Hematopoietic multipotent progenitor cell treated with erythropoietin and hydrocortisone succinate and interleukin-3 and kit ligand, for 17 days (in vitro differentiated cells): ENCODE results near the gene TCERG1L.
"Not testable (repeated sequence)": the region's sequence is repeated elsewhere in the genome, so short reads cannot be mapped to it uniquely, and the experiment has no call there.

Experiments used
- DNase-seq: peaks from one replicate; pipeline ENCODE4 v3.0.0-alpha.2; 2015; ENCODE audit warnings: low spot score

TCERG1L gene

DNA sequence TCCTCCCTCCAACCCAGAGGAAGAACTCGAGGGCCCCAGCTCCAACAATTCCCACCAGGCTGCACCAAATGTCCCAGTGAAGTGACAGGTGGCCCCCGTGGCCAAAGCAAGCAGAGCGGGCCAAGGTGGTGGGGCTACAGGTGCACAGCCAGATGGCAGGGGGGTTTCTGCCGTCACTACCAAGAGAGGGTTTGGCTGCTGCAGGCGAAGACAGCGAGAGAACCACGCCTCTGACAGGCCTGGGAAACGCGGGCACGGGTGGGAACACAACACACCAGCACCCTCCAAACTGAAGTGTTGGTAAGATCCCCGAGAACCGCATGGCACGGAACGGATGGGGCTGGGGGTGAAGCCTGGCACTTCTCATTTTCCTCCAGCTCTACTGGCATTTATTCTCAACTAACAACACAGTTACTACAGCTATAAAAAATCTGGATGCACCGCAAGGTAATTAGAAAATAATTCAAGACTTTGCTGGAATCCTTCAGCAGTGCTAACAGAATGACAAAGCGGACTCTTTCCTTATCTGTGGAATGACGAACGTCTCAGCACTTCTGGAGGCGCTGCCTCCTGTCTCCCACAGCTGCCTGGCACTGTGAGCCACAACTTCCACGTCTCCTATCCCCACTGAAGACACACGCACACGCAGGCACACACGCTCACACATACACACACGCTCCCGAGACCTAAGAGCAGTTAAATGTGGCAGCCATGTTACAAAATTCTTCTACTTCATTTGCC, 167.9 kb downstream of the TCERG1L start:
- DNase-seq, result no peak

DNA sequence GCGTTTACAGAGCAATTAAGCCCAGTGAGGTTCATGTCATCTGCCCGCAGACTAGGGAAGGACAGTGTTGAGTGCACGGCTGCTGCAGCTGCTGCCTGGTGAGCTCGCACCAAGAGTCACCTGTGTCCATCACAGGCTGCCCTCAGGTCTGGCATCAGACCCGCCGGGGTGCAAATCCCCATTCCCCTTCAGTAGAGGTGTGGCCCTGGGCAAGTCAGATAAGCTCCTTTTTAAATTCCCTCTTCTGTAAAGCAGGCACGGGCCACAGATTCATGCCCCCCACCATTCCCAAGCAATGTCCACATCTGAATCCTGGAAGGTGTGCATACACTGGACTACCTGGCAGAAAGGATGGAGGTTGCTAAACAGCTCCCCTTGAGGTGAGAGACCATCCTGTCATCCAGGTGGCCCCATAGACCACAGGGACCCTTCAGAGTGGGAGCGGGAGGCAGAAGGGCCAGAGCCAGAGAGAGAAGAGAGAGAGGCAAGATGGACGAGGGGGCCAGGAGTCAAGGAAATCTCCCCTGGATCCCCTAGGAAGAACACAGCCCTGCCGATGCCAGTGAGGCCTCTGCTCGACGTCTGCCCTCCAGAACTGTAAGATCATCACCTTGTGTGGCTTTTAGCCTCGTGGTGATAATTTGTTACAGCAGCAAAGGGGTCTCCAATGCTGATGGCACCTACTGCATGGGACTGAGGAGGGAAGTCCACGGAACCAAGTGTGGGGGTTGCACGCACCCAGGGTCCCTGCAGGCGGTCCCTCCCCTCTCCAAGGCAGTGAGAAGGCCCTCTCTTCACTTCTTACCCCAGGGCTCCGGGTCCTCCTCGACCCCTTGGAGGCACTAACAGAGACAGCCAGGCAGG, 168.8 kb downstream of the TCERG1L start:
- DNase-seq, result no peak

DNA sequence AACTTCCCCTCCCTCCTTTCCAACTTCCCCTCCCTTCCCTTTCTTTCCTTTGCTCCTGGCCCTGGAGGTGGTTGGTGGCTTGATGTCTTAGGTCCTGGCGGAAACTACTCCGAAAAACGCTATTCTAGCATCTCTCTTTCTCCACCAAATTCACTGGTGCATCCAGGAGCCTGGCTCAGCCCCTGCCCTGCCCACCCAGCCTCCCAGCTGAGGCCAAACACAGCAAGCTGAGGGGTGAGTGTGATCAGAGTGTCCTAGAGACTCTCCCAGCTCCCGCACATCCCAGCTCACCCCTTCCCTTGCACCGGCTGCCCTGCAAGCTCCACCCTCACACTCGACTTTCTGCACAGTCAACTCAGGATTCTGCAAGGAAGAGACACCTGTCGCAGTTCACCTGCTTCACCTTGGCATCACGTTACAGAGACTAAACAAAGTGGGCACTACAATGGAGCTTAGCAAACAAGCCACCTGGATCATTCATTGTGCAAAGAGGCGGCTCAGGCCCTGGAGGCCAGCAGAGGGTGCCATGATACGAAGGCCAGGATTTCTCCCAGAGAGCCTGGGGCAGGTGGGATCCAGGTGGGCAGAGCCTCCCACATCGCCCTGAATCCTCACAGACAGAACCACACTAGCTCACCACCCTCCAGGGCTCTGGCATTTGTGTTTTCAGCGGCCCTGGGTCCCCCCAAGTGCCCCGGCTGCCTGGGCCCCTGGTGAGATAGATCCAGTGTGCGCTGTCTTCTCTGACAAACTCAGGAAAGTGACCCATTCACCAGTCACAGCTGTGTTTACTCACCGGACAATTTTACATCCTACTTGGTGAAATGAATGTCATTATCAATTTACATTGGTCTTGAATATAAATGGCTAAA, 169.6 kb downstream of the TCERG1L start:
- DNase-seq, result no peak

DNA sequence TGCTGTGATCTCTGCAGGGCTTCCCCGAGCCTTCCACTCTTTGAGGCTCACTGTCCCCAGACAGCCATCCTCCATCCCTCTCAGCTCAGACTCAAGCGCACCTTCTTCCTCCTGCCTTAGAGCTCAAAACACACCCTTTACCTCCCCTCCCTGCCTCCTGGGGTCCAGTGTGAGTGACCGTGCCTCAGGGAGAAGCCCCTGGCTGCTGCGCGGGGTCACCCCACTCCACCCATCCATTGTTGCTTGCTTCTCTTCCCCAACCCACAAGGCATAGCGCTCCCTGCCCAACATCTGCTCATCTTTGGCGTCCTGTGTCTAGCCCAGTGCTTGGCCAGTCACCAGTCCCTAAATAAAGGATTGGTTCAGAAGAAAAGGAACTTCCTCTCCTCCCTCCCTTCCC, 170.3 kb downstream of the TCERG1L start:
- DNase-seq, result no peak

DNA sequence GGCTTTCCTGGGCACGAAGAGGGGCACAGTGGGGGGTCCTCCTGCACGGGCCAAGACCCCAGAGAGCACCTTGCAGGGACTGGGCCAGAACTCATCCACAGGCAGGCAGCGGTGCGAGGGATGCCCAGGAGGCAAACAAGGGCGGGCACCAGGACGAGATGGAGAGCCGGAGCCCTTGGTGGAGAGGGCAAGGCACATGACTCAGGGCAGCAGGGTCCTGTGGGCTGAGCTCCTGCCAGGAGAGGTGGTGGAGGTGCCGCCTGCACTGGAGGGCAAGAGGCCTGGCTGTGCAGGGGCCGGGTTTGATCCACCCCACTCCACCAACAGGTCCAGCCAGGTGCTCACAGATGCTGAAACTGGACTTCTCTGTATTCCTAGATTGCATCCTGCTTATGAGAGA, 170.9 kb downstream of the TCERG1L start:
- DNase-seq, result no peak

DNA sequence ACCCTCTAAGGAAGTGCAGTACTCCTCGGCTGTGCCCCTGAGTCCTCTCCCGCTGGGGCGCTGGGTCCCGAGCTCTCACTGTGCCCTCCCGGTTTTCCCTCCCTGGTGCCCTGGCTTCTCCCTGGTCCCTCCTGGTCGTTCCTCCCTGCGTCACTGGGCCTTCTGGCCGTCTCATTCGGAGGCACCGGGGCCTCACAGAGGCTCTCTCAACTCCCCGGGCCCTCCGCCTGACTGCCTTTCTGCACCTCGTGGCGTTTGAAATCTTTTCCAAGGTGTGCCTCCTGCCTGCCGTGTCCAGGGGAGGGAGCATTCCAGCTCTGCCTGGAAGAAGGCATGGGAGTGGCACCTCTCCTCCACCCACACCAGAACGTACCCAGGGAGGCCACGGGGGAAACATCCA, 174.3 kb downstream of the TCERG1L start:
- DNase-seq, result no peak

DNA sequence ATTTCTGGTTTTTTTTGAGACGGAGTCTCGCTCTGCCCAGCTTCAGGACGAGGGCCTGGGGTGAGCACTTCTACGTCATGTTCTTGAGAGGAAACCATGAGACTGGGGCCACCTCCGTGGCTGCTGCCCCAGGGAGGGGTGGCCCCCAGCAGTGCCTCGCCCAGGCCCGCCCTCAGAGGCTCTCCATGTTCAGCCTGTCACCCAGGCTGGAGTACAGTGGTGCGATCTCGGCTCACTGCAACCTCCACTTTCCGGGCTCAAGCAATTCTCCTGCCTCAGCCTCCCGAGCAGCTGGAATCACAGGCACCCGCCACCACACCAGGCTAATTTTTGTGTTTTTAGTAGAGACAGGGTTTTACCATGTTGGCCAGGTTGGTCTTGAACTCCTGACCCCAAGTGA, 175.2 kb downstream of the TCERG1L start:
- not testable (repeated sequence) for DNase-seq

DNA sequence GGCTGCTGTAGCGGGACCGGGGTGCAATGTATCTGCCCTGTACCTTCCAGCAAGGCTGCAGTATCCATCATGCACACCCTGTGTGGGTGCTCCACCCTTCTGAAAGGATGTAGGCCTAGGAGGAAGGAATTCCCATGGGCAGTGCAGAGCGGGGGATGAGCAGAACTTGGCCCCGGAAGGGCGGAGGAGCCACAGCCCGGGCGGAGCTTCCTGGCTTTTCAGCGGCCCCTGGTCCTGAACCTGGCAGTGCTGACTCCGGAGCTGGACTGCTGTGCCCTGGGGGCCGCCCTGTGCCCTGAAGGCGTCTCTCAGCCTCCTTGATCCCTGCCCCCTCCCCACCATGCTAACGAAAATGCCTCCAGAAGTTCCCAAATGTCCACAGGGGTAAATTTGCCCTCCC, 175.8 kb downstream of the TCERG1L start:
- no peak for DNase-seq

DNA sequence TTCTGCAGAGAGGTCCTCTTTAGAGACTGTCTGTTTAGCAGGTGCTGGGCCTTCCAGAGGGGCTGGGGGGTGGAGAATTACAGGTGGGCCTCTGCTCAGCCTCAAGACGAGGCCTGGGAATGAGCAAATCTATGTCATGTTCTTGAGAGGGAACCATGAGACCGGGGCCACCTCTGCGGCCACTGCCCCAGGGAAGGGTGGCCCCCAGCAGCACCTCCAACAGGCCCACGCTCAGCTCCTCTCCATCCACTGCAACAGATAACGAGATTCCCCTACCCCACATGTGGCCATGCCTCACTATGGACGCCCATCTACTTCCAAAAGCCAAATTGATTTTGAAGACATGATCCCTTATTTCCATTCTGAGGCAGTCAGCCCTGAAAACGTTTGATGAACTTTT, 176.9 kb downstream of the TCERG1L start:
- DNase-seq, result no peak

DNA sequence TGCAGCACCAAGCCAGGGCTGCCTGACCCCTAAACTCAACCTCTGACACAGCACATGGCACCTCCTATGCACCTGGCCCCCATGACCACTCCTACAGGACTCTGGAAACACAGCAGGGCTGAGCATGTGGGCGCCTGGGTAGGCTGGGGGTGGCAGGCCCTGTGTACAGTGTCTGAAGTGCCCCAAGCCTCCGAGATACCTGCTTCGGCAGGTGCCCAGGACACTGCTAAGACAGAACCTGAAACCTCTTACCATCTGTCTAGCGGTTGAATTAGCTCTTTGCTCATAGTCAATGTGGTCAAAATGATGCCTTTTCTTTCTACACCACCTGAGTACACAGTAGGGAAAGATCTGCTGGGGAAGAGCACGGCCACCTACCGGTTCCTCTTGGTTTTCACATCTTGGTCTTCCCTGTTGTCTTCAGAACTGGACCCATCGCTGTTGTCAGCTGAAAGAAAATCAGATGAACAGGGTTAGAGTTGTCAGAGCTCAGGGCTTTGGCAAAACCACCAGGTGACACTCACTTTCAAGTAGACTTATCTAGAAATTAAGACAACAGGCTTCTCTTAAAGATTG, 177.4 kb downstream of the TCERG1L start:
- DNase-seq, result no peak

DNA sequence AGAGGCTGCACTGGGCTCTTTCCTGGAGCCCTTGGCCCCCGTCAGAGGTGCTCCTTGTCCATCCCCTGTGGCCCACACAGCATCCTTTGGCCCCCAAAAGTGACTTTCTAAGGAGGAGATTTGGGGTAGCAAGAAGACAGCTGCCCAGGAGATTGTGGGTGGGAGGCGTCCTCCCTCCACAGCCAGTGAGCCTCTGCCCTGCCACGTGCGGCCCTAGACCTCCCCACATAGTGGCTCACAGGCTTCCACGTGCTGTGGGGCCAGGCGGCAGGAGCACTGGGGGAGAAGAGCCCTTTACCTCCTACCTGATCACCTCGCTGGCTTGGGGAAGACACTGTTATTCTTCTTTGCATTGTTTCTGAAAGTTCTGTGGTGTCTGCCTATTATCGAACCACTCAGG, 178.8 kb downstream of the TCERG1L start:
- no peak for DNase-seq

DNA sequence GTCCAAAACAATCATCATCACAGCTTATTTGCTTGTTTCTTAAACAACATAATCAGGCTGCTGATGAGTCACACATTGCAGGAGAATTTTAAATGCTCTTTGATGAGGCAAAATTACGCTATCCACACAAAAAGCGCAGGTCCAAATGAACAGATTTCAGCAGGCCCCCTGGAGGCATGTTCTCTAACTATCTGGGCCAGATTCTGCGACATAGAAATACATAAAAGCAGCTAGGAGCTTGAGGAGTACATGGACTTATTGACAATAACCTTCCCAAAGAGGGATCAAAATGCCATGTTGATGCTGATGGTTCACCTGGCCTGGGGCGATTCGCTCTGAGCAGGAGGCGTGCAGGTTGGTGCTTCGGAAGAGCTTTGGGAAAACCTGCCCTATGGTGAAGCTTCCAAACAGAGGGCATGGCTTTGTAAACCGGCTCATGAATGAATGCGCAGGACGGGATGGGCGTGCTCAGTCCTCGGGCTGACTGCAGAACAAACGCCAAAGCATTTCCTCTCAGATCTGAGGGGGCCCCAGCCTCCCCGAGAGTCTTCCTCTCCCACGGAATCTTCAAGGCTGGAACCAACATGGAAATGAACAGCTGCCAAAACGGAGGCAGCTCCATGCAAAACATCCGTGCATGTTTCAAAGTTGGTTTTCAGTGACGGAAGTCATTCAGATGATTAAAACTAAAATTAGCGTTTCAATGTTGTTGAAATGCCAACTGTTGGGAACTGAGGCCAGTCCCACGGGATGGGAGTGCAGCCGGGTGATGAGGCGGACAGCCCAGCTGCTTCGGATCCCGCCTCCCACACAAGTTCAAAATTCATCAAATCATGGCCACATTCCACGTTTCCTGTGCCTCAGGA, 179.6 kb downstream of the TCERG1L start:
- no peak for DNase-seq

DNA sequence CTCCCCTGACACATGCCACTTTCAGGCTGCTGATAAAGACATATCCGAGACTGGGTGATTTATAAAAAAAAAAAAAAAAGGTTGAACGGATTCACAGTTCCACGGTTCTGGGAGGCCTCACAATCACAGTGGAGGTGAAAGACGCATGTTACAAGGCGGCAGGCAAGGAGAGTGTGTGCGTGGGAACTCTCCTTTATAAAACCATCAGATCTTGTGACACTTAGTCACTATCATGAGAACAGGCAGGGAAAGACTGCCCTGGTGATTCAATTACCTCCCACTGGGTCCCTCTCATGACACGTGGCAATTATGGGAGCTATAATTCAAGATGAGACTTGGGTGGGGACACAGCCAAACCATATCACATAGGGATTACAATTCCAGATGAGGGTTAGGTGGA, 181.5 kb downstream of the TCERG1L start:
- DNase-seq, result no peak

DNA sequence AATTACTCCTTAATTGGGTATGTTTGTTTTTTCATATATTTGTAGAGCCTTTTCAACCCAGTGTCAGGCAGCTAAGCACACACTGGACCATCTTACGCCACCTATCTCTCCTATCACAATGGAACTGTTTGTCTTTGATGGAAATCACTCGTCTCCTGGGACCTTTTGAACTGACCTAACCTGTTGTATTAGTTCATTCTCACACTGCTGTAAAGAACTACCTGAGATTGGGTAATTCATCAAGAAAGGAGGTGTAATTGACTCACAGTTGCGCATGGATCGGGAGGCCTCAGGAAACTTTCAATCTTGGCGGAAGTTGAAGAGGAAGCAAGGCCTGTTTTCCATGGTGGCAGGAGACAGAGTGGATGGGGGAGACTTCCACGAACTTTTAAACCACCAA, 182.0 kb downstream of the TCERG1L start:
- no peak for DNase-seq

DNA sequence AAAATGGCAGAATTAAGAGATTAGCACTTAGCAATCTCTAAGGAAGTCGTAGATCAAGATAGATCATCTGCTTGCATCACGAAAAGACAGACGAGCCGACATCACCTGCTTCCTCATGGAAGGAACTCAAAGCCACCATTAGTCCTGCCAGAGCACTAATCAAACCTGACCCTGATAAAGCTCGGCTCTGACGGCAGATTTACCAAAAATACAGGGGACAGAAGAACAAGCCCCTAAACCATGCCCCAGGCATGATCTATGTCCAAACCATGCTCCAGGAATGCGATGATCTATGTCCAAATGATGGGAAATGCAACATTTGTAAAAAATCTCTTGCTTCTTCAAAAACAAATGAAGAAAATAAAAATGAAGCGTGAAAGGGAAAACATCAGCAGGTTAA, 182.8 kb downstream of the TCERG1L start:
- no peak for DNase-seq

DNA sequence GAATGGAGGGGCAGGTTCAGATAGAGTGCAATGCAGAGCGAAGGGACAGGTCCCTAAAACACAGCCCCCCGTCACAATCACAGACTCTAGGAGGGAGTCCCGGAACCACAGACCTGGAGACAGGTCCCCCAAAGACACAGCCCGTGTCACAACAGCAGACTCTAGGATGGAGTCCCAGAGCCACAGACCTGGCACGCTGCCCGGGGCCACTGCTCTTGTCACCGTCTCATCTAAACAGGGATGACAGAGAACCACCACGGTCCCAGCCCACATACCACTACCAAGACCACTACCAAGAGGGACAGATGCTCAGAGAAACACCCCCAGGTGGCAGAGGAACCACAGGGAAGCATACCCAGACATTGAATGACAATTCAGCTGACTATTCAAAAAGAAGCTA, 183.9 kb downstream of the TCERG1L start:
- DNase-seq, result no peak

DNA sequence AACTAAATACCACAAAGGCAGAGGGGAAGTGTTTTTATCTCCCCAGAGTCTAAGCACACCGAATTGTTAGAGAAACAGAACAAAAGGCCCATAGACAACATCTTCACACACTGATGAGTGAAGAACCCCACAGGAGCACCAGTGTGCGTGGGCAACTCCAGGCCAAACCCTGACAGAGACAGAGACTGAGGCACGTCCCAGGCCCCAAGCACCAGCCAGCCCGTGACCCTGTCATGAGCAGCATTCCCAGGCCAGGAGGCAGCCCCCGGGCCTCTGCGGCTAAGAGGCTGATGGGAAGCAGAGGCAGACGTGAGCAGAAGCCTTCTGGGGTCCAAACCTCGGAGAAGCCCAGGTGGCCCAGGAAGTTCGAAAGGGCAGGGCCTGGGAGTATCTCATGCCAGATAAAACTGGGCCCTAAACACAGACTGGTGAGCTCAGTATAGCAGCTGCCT, 184.4 kb downstream of the TCERG1L start:
- no peak for DNase-seq

DNA sequence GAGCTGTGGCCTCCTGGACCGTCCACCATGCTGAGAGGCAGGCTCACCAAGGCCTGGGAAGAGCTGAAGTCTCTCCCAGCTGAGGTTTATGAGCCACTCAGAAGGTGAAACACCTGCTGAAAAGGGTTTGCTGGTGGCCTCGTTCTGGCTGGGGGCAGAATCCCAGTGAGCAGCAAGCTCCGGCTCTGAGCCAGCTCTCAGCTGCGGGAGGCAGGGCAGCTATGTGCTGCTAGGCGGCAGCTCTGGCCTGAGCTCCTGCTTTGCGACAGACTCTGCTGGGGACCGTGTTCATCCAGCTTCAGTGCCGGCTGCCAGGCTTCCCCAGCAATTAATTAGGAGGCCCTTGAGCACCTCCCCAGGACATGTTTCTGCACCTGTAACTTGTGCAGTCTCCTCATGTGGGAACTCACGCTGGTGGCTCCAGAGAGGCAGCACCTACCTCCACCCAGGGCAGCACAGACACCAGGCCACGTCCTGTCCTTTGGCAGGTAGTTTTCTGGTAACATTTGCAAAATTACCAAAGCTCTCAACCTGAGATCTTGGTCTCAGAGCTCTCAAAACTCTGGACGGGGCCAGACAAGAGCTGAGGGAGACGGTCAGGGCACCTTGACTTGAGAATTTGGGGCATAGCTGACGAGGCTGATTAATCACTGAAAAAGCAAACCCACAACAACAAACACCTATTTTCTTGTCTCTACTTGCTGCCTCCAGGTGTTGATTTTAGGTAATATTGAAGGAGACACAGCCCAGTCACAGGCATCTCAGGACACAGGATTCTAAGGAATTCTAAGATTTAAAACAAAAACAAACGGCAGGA, 185.0 kb downstream of the TCERG1L start:
- no peak for DNase-seq

DNA sequence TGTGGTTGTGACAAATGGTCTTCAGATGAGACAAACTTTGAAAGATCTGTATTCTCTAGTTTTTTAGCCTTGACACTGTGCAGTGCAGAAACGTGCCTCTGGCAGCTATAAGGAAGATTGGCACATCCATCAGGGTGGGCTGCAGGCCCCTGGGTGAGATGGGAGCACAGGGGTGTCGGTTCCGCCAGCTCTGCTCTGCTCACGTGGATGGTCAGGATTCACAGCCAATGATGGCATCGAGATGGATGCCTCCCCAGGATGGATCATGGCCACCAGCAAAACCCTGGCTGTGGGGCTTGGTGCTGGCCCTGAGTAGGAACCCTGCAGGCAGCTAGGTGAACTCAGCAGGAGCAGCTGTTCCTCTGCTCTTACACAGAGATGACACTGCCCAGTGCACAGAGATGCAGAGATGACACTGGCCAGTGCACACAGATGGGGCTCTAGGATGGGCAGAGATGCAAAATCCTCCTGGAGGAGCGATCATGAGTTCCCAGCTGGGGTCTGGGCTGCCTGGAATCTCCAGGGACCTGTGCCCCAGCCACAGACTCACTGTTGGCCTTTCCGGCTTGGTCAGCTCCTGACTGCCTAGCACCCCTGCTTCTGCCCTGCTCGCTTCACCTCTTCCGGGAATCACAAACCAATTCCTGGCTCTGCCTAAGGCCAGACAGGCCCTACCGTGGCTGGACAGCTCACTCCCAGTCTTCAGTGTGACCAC, 185.9 kb downstream of the TCERG1L start:
- no peak for DNase-seq

DNA sequence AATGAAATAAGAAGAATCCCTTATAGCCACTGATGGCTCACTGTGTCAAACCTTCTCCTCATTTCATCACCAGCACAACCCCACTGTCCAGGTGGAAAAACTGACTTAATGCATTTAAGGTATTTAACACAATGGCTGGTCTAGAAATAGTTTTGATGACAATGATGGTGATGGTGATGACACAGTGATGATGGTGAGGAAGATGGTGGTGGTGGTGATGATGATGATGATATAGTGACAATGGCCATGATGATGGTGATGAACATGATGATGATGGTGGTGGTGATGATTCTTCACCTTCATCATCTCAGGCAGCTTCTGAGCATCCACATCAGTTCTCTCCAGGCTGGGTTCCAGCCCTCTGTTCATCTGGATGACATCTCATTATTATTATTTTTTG, 186.6 kb downstream of the TCERG1L start:
- no peak for DNase-seq
